H1 (cell line): ENCODE data around the gene PODN. TPM values are rescaled to one million over a fixed set of nuclear protein-coding genes. Genes with fewer than 3 reads are reported as not detected.

Experiments used
- ASH2L ChIP-seq: fragments of 200-600, 300-600 bp; sonication (generic); IDR thresholded peaks from one replicate; pipeline ENCODE4 v1.7.1; 2017; ENCODE audit warnings: low read length
- NRF1 ChIP-seq: IDR thresholded peaks from 2 replicates; pipeline ENCODE4 v1.6.1; 2011; ENCODE audit warnings: mild to moderate bottlenecking, low read depth, low read length, improper control_type of control experiment
- POU5F1 ChIP-seq: IDR thresholded peaks from 2 replicates; pipeline ENCODE4 v1.6.1; 2011; ENCODE audit warnings: low read depth, mild to moderate bottlenecking, low read length, moderate library complexity
- SRF ChIP-seq: IDR thresholded peaks from 2 replicates; pipeline ENCODE4 v1.6.1; 2011; ENCODE audit warnings: mild to moderate bottlenecking, low read depth, low read length, moderate library complexity
- polyA plus RNA-seq, 7 experiments: library from polyadenylated mRNA; depleted of rRNA in 3 of 7; stranded (reverse) in 5 of 7; unstranded in 2 of 7; fragments of >200 nt in 5 of 7; fragments of 200-250 nt in 2 of 7; gene quantifications; 1 replicate in 5 of 7; 2 replicates in 1 of 7; 4 replicates in 1 of 7; pipeline versions ENCODE4 v1.2.1 to v1.2.3, GENCODE V29; 2011 to 2013; ENCODE audit warnings: missing spikeins in 2 of 7, mixed read lengths in 2 of 7
- total RNA-seq: library from RNA; stranded (reverse); fragmentation: NEBNext Ultra II Directional; extraction: Animal tissue kit (Norgen Biotek cat#: 25700); gene quantifications from 2 replicates; pipeline ENCODE4 v1.2.1, GENCODE V29; 2021
- TF ChIP-seq, protein P1 (sequence below): IDR thresholded peaks from 2 replicates; pipeline ENCODE4 v1.6.1; 2011; ENCODE audit warnings: low read length, improper control_type of control experiment

Gene PODN
- total and polyA plus RNA-seq, 2 of the 8 experiments (the other 6 are each of a cell fraction or from before 2014, with no cell fraction given) = 0.11 to 0.17 TPM

DNA sequence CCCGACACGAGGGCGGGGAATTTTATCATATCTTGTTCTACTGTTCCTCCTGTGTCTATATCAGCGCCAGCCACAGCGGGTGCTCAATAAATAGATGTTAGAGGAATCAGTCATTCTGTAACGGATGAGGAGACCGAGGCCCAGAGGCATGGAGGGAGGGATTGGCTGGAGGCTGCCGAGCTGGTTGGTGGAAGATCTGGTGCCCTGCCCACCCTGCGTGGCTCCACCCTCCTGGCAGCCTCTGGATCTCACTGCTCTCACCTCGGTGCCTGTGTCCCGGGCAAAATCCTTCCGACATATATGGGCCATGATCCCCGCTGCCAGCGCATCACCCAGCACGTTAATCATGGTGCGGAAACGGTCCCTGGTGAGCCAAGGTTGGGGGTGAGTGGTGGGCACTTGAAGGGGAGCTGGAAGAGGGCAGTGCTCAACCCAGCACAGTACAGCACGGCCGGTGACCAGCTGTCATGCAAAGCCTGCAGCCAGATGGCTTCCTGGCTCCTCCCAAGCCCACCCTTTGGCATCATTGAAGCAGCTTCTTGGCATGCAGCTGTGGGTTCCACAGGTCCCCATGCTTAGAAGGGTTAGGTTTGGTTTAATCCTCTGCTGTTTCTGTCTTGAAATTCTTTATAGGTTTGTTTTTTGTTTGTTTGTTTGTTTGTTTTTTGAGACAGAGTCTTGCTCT lies 26.7 kb downstream of the PODN start (continued):
- TF ChIP-seq, protein P1, sequence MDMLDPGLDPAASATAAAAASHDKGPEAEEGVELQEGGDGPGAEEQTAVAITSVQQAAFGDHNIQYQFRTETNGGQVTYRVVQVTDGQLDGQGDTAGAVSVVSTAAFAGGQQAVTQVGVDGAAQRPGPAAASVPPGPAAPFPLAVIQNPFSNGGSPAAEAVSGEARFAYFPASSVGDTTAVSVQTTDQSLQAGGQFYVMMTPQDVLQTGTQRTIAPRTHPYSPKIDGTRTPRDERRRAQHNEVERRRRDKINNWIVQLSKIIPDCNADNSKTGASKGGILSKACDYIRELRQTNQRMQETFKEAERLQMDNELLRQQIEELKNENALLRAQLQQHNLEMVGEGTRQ = no peak
- TF ChIP-seq NRF1 = no peak
- no peak for TF ChIP-seq POU5F1
- TF ChIP-seq ASH2L = no peak
- no peak for TF ChIP-seq SRF
- TF ChIP-seq, all 59 proteins: peak for 0
